HEK293 (cell line): ENCODE data around the gene CPLX3.
A peak's percentile ranks its signal among the peaks of the same experiment; 100 is the strongest.

Experiments used
- EGR2 ChIP-seq: fragments of 450-650 bp; formaldehyde crosslinking; IDR thresholded peaks from 2 replicates; pipeline ENCODE4 v1.5.1; 2016; ENCODE audit warnings: low read depth, missing biosample characterization, missing genetic modification characterization
- HOXA7 ChIP-seq: sonication (generic); formaldehyde crosslinking; IDR thresholded peaks from 2 replicates; pipeline ENCODE4 v1.8.1; 2022; ENCODE audit warnings: missing genetic modification reagents, borderline replicate concordance
- HOXC10 ChIP-seq: sonication (generic); formaldehyde crosslinking; IDR thresholded peaks from 2 replicates; pipeline ENCODE4 v1.8.1; 2023; ENCODE audit warnings: mild to moderate bottlenecking, missing genetic modification reagents
- OSR2 ChIP-seq: fragments of 450-650 bp; formaldehyde crosslinking; IDR thresholded peaks from 2 replicates; pipeline ENCODE4 v1.5.1; 2016; ENCODE audit warnings: missing biosample characterization, missing genetic modification characterization
- PBX3 ChIP-seq: sonication (generic); formaldehyde crosslinking; IDR thresholded peaks from 2 replicates; pipeline ENCODE4 v1.8.1; 2022; ENCODE audit warnings: mild to moderate bottlenecking, moderate library complexity, missing genetic modification reagents
- REST ChIP-seq: fragments of 450-650 bp; formaldehyde crosslinking; IDR thresholded peaks from 2 replicates; pipeline ENCODE4 v1.5.1; 2016; ENCODE audit warnings: missing biosample characterization, missing genetic modification characterization
- ZNF121 ChIP-seq: fragments of 450-650 bp; formaldehyde crosslinking; IDR thresholded peaks from 2 replicates; pipeline ENCODE4 v1.5.1; 2016; ENCODE audit warnings: missing biosample characterization, missing genetic modification characterization
- ZNF138 ChIP-seq: fragments of 450-650 bp; formaldehyde crosslinking; IDR thresholded peaks from 2 replicates; pipeline ENCODE4 v1.5.1; 2016; ENCODE audit warnings: missing biosample characterization, missing genetic modification characterization, borderline replicate concordance
- ZNF19 ChIP-seq: fragments of 450-650 bp; formaldehyde crosslinking; IDR thresholded peaks from 2 replicates; pipeline ENCODE4; 2016; ENCODE audit warnings: missing biosample characterization, missing genetic modification characterization, low read depth
- ZNF211 ChIP-seq: fragments of 450-650 bp; formaldehyde crosslinking; IDR thresholded peaks from 2 replicates; pipeline ENCODE4 v1.5.1; 2016; ENCODE audit warnings: low read depth, missing biosample characterization, missing genetic modification characterization
- ZNF214 ChIP-seq: fragments of 450-650 bp; formaldehyde crosslinking; IDR thresholded peaks from 2 replicates; pipeline ENCODE4 v1.5.1; 2017; ENCODE audit warnings: missing biosample characterization, mild to moderate bottlenecking, missing genetic modification characterization, borderline replicate concordance
- ZNF266 ChIP-seq: fragments of 450-650 bp; formaldehyde crosslinking; IDR thresholded peaks from 2 replicates; pipeline ENCODE4 v1.5.1; 2016; ENCODE audit warnings: missing biosample characterization, missing genetic modification characterization, low read depth
- ZNF274 ChIP-seq, 2 experiments: fragments of 200-500 bp in 1 of 2; fragments of 450-650 bp in 1 of 2; sonication (Bioruptor generic) in 1 of 2; formaldehyde crosslinking in 1 of 2; IDR thresholded peaks; 2 replicates each; pipeline versions ENCODE4 v1.5.1 to v1.6.1; 2014 to 2016; ENCODE audit warnings: borderline replicate concordance in 1 of 2, inconsistent platforms in 1 of 2, low read length in 1 of 2, missing biosample characterization in 1 of 2, missing genetic modification characterization in 1 of 2
- ZNF354C ChIP-seq: fragments of 450-650 bp; formaldehyde crosslinking; IDR thresholded peaks from 2 replicates; pipeline ENCODE4 v1.5.1; 2016; ENCODE audit warnings: missing biosample characterization, missing genetic modification characterization, low read depth, borderline replicate concordance
- ZNF518A ChIP-seq: fragments of 450-650 bp; formaldehyde crosslinking; conservative IDR thresholded peaks from 2 replicates; pipeline ENCODE4 v1.5.1; 2016; ENCODE audit warnings: low read depth, missing biosample characterization, missing genetic modification characterization
- ZNF580 ChIP-seq: fragments of 450-650 bp; formaldehyde crosslinking; IDR thresholded peaks from 2 replicates; pipeline ENCODE4 v1.5.1; 2016; ENCODE audit warnings: missing biosample characterization, missing genetic modification characterization
- ZNF626 ChIP-seq: fragments of 450-650 bp; sonication (Bioruptor Pico); formaldehyde crosslinking; IDR thresholded peaks from 2 replicates; pipeline ENCODE4 v1.5.1; 2018; ENCODE audit warnings: missing biosample characterization, missing genetic modification characterization, inconsistent platforms
- ZNF629 ChIP-seq: fragments of 450-650 bp; formaldehyde crosslinking; IDR thresholded peaks from 2 replicates; pipeline ENCODE4 v1.5.1; 2017; ENCODE audit warnings: missing biosample characterization, missing genetic modification characterization
- ZNF76 ChIP-seq: fragments of 450-650 bp; formaldehyde crosslinking; IDR thresholded peaks from 2 replicates; pipeline ENCODE4; 2016; ENCODE audit warnings: low read depth, missing biosample characterization, missing genetic modification characterization, borderline replicate concordance
- ZNF777 ChIP-seq: fragments of 450-650 bp; formaldehyde crosslinking; IDR thresholded peaks from 2 replicates; pipeline ENCODE4 v1.5.1; 2017; ENCODE audit warnings: missing biosample characterization, missing genetic modification characterization, borderline replicate concordance
- ZNF791 ChIP-seq: fragments of 450-650 bp; formaldehyde crosslinking; IDR thresholded peaks from 2 replicates; pipeline ENCODE4 v1.5.1; 2016; ENCODE audit warnings: missing biosample characterization, missing genetic modification characterization
- ZSCAN30 ChIP-seq: fragments of 450-650 bp; IDR thresholded peaks from 2 replicates; pipeline ENCODE4 v1.5.1; 2018; ENCODE audit warnings: missing biosample characterization, mild to moderate bottlenecking, missing genetic modification characterization, moderate library complexity
- TF ChIP-seq, protein P1 (sequence below): fragments of 450-650 bp; formaldehyde crosslinking; optimal IDR thresholded peaks from 2 replicates; pipeline ENCODE3; 2016; ENCODE audit warnings: missing biosample characterization, mild to moderate bottlenecking, missing genetic modification characterization
- TF ChIP-seq, protein P2 (sequence below): fragments of 450-650 bp; IDR thresholded peaks from 2 replicates; pipeline ENCODE4 v1.5.1; 2018; ENCODE audit warnings: missing biosample characterization, missing genetic modification characterization

CPLX3 gene

DNA sequence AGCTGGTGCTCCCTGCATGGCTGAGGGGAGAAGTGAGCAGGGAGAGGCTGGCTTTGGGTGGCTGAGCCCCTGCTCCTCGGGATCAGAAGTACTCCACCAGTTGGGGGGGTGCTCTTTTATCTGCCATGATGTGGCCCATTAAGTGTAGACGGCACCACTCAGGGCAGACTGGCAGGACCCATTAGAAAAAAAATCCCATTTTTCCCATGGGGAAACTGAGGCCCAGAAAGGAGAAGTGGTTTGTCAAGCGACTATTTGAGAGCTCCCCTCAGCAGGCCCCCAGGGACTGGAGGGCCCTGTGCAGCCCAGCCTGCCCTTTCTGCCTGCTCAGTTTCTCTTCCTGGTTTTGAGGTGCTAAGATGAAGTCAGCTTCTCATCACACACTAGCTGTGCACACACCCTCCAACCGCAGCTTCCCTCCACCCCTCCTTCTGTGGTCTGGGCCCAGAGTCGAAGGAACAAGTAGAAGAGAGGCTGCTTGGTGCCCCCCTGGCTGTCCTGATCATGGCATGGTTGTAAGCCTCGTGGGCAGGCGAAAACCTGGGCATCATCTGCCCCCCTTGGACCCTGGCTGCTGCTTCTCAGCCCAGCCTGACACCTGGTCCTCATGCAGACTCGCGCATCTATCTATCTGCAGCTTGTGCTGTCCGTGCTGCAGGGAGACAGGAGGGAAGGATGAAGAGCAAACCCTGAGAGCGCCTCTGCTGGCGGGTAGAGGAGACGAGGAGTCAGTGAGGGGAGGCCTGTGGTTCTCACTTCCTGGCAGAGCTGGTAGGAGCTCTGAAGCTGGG, 39.0 kb upstream of the CPLX3 start (continued):
- TF ChIP-seq, protein P1, sequence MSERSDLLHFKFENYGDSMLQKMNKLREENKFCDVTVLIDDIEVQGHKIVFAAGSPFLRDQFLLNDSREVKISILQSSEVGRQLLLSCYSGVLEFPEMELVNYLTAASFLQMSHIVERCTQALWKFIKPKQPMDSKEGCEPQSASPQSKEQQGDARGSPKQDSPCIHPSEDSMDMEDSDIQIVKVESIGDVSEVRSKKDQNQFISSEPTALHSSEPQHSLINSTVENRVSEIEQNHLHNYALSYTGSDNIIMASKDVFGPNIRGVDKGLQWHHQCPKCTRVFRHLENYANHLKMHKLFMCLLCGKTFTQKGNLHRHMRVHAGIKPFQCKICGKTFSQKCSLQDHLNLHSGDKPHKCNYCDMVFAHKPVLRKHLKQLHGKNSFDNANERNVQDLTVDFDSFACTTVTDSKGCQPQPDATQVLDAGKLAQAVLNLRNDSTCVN (tag by site-specific recombination), result peak; percentile 30
- no peak for TF ChIP-seq HOXA7
- TF ChIP-seq ZNF626, result no peak
- TF ChIP-seq ZNF138, result no peak
- no peak for TF ChIP-seq ZNF274 (IDR thresholded peaks at IDR 0.05; ENCODE audit: low read length)
- no peak for TF ChIP-seq ZNF274 (tag by site-specific recombination; IDR thresholded peaks at IDR 0.05; ENCODE audit: borderline replicate concordance)
- no peak for TF ChIP-seq ZNF791 (tag by site-specific recombination)
- peak; percentile 76 for TF ChIP-seq ZSCAN30
- no peak for TF ChIP-seq ZNF354C (tag by site-specific recombination)
- TF ChIP-seq ZNF629 (tag by site-specific recombination), result peak; percentile 48
- no peak for TF ChIP-seq HOXC10
- TF ChIP-seq EGR2 (tag by site-specific recombination), result no peak
- no peak for TF ChIP-seq ZNF121 (tag by site-specific recombination)
- TF ChIP-seq OSR2 (tag by site-specific recombination), result no peak
- TF ChIP-seq ZNF19, result no peak
- no peak for TF ChIP-seq ZNF266
- TF ChIP-seq, protein P2, sequence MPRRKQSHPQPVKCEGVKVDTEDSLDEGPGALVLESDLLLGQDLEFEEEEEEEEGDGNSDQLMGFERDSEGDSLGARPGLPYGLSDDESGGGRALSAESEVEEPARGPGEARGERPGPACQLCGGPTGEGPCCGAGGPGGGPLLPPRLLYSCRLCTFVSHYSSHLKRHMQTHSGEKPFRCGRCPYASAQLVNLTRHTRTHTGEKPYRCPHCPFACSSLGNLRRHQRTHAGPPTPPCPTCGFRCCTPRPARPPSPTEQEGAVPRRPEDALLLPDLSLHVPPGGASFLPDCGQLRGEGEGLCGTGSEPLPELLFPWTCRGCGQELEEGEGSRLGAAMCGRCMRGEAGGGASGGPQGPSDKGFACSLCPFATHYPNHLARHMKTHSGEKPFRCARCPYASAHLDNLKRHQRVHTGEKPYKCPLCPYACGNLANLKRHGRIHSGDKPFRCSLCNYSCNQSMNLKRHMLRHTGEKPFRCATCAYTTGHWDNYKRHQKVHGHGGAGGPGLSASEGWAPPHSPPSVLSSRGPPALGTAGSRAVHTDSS (tag by site-specific recombination), result peak; percentile 83
- TF ChIP-seq ZNF214, result no peak
- TF ChIP-seq PBX3, result no peak
- TF ChIP-seq ZNF777 (tag by site-specific recombination), result no peak
- TF ChIP-seq ZNF211 (tag by site-specific recombination), result no peak
- no peak; the same call in 1 of the 2 replicates for TF ChIP-seq ZNF580
- TF ChIP-seq ZNF76 (tag by site-specific recombination), result 0 out of 2 replicates have a peak, but pooled peaks have one; percentile 15
- TF ChIP-seq ZNF518A, result no peak
- 0 out of 2 replicates have a peak, but pooled peaks have one; percentile 31 for TF ChIP-seq REST (tag by site-specific recombination)
